Fibroblast of pulmonary artery (primary cell): ENCODE results near the gene WDR74.
"Not testable (repeated sequence)": the region's sequence is repeated elsewhere in the genome, so short reads cannot be mapped to it uniquely, and the experiment has no call there.

Source experiments
- DNase-seq: peaks from one replicate; pipeline ENCODE4 v3.0.0-alpha.2; 2010; ENCODE audit warnings: low read depth
- H3K4me3 ChIP-seq: replicated peaks from 2 replicates; pipeline ENCODE4 v1.5.1; 2011; ENCODE audit warnings: low read depth, mild to moderate bottlenecking, control low read depth, low read length, moderate library complexity
- TF ChIP-seq, protein P1 (sequence below): IDR thresholded peaks from 2 replicates; pipeline ENCODE4 v1.5.1; 2011; ENCODE audit warnings: mild to moderate bottlenecking, control low read depth, low read length, inconsistent platforms; ENCODE audit errors: missing control alignments

WDR74 gene

DNA sequence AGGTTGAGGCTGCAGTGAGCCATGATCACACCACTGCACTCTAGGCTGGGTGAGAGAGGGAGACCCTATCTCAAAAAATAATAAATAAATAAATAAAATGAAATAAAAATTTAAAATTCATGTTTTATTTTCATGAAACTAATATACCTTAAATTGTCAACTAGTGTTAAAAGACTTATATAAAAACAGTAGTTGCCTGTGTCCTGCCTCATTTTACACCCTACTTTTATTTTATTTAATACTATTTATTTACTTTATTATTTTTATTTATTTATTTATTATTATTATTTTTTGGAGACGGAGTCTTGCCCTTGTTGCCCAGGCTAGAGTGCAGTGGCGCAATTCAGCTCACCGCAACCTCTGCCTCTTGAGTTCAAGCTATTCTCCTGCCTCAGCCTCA is 4.8 kb upstream of the WDR74 start:
- no peak overlapping the region for H3K4me3 ChIP-seq
- TF ChIP-seq, protein P1, sequence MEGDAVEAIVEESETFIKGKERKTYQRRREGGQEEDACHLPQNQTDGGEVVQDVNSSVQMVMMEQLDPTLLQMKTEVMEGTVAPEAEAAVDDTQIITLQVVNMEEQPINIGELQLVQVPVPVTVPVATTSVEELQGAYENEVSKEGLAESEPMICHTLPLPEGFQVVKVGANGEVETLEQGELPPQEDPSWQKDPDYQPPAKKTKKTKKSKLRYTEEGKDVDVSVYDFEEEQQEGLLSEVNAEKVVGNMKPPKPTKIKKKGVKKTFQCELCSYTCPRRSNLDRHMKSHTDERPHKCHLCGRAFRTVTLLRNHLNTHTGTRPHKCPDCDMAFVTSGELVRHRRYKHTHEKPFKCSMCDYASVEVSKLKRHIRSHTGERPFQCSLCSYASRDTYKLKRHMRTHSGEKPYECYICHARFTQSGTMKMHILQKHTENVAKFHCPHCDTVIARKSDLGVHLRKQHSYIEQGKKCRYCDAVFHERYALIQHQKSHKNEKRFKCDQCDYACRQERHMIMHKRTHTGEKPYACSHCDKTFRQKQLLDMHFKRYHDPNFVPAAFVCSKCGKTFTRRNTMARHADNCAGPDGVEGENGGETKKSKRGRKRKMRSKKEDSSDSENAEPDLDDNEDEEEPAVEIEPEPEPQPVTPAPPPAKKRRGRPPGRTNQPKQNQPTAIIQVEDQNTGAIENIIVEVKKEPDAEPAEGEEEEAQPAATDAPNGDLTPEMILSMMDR: no peak
- DNase-seq: no peak

DNA sequence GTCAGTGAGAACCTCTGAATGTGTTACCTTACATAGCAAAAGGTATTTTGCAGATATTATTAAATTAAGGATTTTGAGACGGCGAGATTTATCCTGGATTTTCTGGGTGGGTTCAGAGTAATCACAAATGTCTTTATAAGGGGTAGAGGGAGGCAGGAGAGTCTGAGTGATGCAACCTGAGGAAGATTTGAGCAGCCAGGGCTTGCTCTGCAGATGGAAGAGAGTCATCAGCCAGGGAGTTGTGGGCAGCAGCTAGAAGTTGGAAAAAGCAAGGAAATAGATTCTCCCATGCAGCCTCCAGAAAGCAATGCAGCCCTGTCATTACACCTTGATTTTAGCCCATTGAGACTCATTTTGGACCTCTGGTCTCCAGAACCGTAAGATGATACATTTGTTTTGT is 4.1 kb upstream of the WDR74 start:
- TF ChIP-seq, protein P1: no peak
- no peak overlapping the region for H3K4me3 ChIP-seq
- no peak for DNase-seq

DNA sequence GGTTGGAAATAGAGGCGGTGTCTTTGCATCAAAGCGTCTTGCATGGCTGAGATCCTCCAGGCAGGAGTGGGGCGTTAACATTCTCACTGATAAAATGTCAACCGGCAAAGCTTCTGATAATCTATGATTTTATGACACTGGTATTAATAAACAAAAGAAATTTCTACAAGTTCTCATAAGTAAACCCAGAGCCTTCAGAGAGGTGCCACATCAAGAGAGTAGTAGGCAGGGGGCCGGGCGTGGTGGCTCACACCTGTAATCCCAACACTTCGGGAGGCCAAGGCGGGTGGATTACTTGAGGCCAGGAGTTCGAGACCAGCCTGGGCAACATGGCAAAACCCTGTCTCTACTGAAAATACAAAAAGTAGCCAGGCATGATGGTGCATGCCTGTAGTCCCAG is 3.5 kb upstream of the WDR74 start:
- not testable (repeated sequence) for DNase-seq, H3K4me3 ChIP-seq

GRCh38 chr11:62842171-62842741 is 2.9 kb upstream of the WDR74 start:
- TF ChIP-seq, protein P1: no peak
- no peak for DNase-seq
- peak overlapping the region; percentile 45 for H3K4me3 ChIP-seq

DNA sequence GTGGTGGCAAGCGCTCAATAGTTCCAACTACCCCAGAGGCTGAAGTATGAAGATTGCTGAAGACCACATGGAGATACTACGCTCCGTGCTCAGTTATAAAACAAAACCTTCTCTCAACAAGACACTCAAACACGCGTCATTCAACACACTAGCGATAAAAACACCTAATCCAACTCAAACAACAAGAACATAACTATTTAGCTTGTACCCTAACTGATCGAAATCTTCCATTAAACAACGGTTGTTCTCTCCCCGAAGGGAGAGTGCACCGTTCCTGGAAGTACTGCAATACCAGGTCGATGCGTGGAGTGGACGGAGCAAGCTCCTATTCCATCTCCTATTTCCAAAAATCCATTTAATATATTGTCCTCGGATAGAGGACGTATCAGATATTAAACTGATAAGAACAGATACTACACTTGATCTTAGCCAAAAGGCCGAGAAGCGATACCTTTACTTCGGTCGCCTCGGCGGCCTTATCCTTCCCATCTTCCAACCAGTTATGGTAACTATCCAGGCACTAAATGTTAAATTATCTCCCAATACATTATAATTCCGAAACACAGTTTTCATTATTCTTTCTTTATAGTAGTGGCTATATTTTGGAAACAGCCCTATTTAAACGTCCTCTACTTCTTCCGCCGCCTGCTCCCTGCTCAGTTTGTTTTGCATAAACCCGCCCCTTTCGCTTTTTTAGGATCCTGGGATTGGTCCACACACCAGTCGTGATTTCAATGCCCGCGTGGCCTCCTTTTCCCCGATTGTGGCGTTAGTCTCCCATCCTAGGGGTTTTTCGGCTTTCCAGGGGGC is 2.2 kb upstream of the WDR74 start:
- peak; percentile 100 for DNase-seq
- H3K4me3 ChIP-seq: peak overlapping the region; percentile 95
- TF ChIP-seq, protein P1: no peak

DNA sequence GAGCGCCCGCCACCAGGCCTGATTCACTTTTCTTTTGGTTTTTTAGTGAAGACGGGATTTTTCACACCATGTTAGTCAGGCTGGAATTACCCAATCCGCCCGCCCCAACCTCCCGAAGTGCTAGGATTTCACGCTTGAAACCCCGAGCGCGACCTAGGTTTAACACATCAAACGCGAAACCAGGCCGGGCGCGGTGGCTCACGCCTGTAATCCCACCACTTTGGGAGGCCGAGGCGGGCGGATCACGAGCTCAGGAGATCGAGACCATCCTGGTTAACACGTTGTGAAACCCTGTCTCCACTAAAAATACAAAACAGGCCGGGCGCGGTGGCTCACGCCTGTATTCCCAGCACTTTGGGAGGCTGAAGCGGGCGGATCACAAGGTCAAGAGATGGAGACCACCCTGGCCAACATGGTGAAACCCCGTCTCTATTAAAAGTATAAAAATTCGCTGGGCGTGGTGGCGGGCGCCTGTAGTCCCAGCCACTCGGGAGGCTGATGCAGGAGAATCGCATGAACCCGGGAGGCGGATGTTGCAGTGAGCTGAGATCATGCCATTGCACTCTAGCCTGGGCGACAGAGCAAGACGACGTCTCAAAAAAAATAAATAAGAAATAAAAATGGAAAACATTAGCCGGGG is 1.5 kb upstream of the WDR74 start:
- H3K4me3 ChIP-seq: peak overlapping the region; percentile 95
- peak; percentile 75 for DNase-seq

- TF ChIP-seq, protein P1: no peak
- no peak for DNase-seq
- H3K4me3 ChIP-seq: no peak overlapping the region
Observed at GRCh38 chr11:62835336-62835735, 4.1 kb downstream of the WDR74 start.
